Sigmoid colon (tissue), 4 donors: Measurements from ENCODE around the gene MED8.

Experiments
- CTCF ChIP-seq, 4 experiments: fragments of 450-650 bp in 3 of 4; fragments of 200-600 bp in 1 of 4; IDR thresholded peaks; one replicate each; pipeline ENCODE4 v1.5.1; 2016 to 2019; ENCODE audit warnings: antibody characterized with exemption in 4 of 4, mild to moderate bottlenecking in 3 of 4, moderate library complexity in 2 of 4
- POLR2A ChIP-seq, 2 donors: fragments of 450-650 bp; IDR thresholded peaks; one replicate each; pipeline ENCODE4 v1.6.1; 2016; ENCODE audit warnings: antibody characterized with exemption in 2 of 2, mild to moderate bottlenecking in 2 of 2, moderate library complexity in 2 of 2
- POLR2AphosphoS5 ChIP-seq, 4 donors: sonication (generic); formaldehyde crosslinking; IDR thresholded peaks; one replicate each; pipeline ENCODE4 v1.6.1; 2017; ENCODE audit warnings: antibody characterized with exemption in 4 of 4

- no peak for TF ChIP-seq POLR2A (IDR thresholded peaks at IDR 0.05)
- no peak for TF ChIP-seq CTCF (IDR thresholded peaks at IDR 0.05)
- no peak for TF ChIP-seq POLR2AphosphoS5 (IDR thresholded peaks at IDR 0.05)
These were observed 15.7 kb upstream of the MED8 start for GRCh38 chr1:43405219-43405875.
